Activated CD4-positive, alpha-beta T cell treated with anti-CD3 and anti-CD28 coated beads, Interleukin-2, amount 10 ng/mL, durations not matched to agents 24 days and 14 days (primary cell): ENCODE data around the gene GCHFR. TPM values are rescaled to one million over a fixed set of nuclear protein-coding genes. Genes with fewer than 3 reads are reported as not detected.

Experiments
- DNase-seq: peaks from one replicate; pipeline ENCODE4 v3.0.0; 2022
- H3K27ac Mint-ChIP-seq: one replicate; pipeline ENCODE4 v1.8.0; 2022; ENCODE audit warnings: mild to moderate bottlenecking, mixed read lengths
- H3K27me3 Mint-ChIP-seq: one replicate; pipeline ENCODE4 v1.8.0; 2022; ENCODE audit warnings: mixed read lengths
- H3K36me3 Mint-ChIP-seq: one replicate; pipeline ENCODE4 v1.8.0; 2022; ENCODE audit warnings: low read depth, mild to moderate bottlenecking, mixed read lengths
- H3K4me1 Mint-ChIP-seq: one replicate; pipeline ENCODE4 v1.8.0; 2021; ENCODE audit warnings: mixed read lengths
- H3K4me3 Mint-ChIP-seq: one replicate; pipeline ENCODE4 v1.8.0; 2022; ENCODE audit warnings: mild to moderate bottlenecking, moderate library complexity, mixed read lengths
- H3K9me3 Mint-ChIP-seq: one replicate; pipeline ENCODE4 v1.8.0; 2021; ENCODE audit warnings: mixed read lengths
- intact Hi-C: fragments of 100-400 bp; cut with micrococcal nuclease; formaldehyde crosslinking; loops from one replicate; pipeline ENCODE4 v1.15.1; 2023
- total RNA-seq: library from RNA; stranded (reverse); gene quantifications from 2 replicates; pipeline ENCODE4 v1.2.3, GENCODE V29; 2022

Gene GCHFR
- total RNA-seq: 34.7 and 37.2 TPM in 2 replicates

DNA sequence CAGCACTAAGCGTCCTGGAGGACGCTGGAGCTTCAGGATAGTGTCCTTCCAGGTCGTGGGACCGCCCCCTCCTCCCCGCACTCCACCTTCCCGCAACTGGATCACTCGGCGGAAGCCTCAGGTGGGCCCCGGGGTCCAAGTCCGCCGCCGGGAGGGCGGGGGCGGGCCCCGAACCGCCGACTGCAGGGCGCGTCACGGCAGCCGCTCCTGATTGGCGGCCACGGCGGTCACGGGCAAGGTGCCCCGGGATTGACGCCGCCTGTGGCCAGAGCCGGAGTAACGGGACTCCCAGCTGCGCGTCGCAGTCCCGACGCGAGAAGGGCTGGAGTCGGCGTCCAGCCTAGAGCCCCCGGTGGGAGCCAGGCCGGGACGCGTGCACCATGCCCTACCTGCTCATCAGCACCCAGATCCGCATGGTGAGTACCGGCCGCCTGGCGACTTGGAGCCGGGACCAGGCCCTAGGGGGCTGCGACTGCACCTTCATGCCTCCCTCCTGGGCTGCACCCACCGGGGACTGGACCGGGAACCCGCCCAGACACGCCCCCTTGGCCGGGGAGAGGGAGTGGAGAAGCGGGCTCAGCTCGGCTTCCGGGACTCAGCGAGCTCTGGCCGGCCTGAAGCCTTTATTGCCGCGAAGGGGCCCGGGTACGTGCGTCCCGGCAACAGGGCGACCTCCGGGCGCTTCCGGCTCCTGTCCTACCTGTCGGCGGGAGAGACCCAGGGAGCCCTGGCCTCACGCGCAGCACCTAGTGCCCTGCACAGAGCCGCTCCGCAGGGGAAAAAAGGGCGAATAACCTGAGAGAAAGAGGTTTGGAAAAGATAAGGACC lies at the start of gene GCHFR:
TSS of gene GCHFR (plus strand) at position 268 of the 828 bp plus-strand sequence. CDS start at position 381, 113 bp downstream.
- Mint-ChIP-seq H3K36me3 (peaks cover 6% of the 10 kb centered on the region), H3K27ac (peak within 1 kb of the TSS; percentile 89), H3K27me3 (peaks cover 2% of the 10 kb centered on the region), H3K4me3 (peak within 1 kb of the TSS; percentile 76), H3K9me3 (no peaks in the 10 kb centered on the region), H3K4me1 (peaks cover 27% of the 10 kb centered on the region)
- intact Hi-C loops: loop anchor here (1.0 to 10.0 kb wide), 5 partner anchors 9 to 199 kb away; partner anchors contain the start of genes CCDC32, KNL1, RAD51 and RMDN3
- peak; percentile 94 for DNase-seq

- H3K9me3 Mint-ChIP-seq: no peaks in the 10 kb centered on the region
- DNase-seq: no peak
- no peaks in the 10 kb centered on the region for H3K27me3 Mint-ChIP-seq
- intact Hi-C loops: loop anchor here (10.0 kb wide), 1 partner anchor 69 kb away; no protein-coding TSS in a partner anchor
- no peak overlapping the region for H3K27ac Mint-ChIP-seq
- H3K4me1 Mint-ChIP-seq: peaks cover 4% of the 10 kb centered on the region
- H3K36me3 Mint-ChIP-seq: peaks cover 43% of the 10 kb centered on the region
- no peak overlapping the region for H3K4me3 Mint-ChIP-seq
Observed at GRCh38 chr15:40714144-40714543, 49.7 kb upstream of the GCHFR start.

DNA sequence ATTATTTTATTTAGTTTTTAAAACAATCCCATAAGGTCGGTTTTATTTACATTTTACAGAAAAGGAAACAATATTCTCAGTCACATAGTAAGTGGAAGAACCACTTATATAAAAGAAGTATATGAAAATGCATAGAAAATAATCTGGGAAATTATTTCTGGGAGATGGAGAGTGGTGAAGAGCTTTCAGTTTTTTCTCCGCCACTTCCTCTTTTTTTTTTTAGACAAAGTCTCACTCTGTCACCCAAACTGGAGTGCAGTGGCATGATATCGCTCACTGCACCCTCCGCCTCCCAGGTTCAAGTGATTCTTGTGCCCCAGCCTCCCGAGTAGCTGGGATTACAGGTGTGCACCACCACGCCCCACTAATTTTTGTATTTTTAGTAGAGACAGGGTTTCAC lies 47.7 kb upstream of the GCHFR start:
- no peak overlapping the region for H3K4me3 Mint-ChIP-seq
- DNase-seq: no peak
- no peaks in the 10 kb centered on the region for H3K27me3 Mint-ChIP-seq
- no peak overlapping the region for H3K27ac Mint-ChIP-seq
- H3K9me3 Mint-ChIP-seq: no peaks in the 10 kb centered on the region
- peaks cover 7% of the 10 kb centered on the region for H3K4me1 Mint-ChIP-seq
- intact Hi-C loops: loop anchor here (10.0 kb wide), 1 partner anchor 71 kb away; no protein-coding TSS in a partner anchor
- H3K36me3 Mint-ChIP-seq: peaks cover 41% of the 10 kb centered on the region

GRCh38 chr15:40721701-40722100 lies 42.2 kb upstream of the GCHFR start:
- Mint-ChIP-seq H3K36me3 (peaks cover 37% of the 10 kb centered on the region), H3K9me3 (no peaks in the 10 kb centered on the region), H3K4me1 (peaks cover 22% of the 10 kb centered on the region), H3K4me3 (no peak overlapping the region), H3K27ac (peak overlapping the region; percentile 65), H3K27me3 (no peaks in the 10 kb centered on the region)
- DNase-seq: no peak
- intact Hi-C loops: loop anchor here (2.0 kb wide), 1 partner anchor 27 kb away; the partner anchor contains the start of gene RAD51

- no peaks in the 10 kb centered on the region for H3K9me3 Mint-ChIP-seq
- intact Hi-C loops: loop anchor here (2.0 kb wide), 1 partner anchor 28 kb away; the partner anchor contains the start of gene RAD51
- H3K27me3 Mint-ChIP-seq: no peaks in the 10 kb centered on the region
- peaks cover 37% of the 10 kb centered on the region for H3K36me3 Mint-ChIP-seq
- peaks cover 22% of the 10 kb centered on the region for H3K4me1 Mint-ChIP-seq
- DNase-seq: no peak
- peak overlapping the region; percentile 13 for H3K4me3 Mint-ChIP-seq
- H3K27ac Mint-ChIP-seq: peak overlapping the region; percentile 65
Observed at GRCh38 chr15:40722354-40722753, 41.5 kb upstream of the GCHFR start.

GRCh38 chr15:40722934-40723333 lies 40.9 kb upstream of the GCHFR start:
- Mint-ChIP-seq H3K9me3 (no peaks in the 10 kb centered on the region), H3K27me3 (no peaks in the 10 kb centered on the region), H3K4me3 (no peak overlapping the region), H3K4me1 (peaks cover 22% of the 10 kb centered on the region), H3K36me3 (peaks cover 35% of the 10 kb centered on the region), H3K27ac (no peak overlapping the region)
- no peak for DNase-seq
- intact Hi-C loops: loop anchor here (2.0 kb wide), 1 partner anchor 28 kb away; the partner anchor contains the start of gene RAD51

DNA sequence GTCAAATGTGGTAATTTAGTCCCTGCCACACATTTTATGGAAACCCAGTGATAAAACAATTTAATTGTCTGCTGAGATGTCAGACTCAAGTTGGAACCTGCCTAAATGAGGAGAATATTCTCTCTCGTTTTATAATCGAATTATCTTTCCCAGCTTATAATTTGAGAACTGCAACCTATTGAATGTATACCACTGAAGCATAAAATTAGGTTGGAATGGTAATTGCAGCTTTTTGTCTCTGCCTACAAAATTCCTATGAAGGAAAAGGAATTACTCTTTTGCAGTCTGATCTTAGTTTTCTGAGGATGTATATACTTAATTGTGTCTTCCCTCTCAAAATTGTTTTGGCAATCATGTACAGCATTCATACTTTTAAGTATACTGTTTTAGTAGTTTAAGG lies 39.9 kb upstream of the GCHFR start:
- Mint-ChIP-seq H3K36me3 (peaks cover 38% of the 10 kb centered on the region), H3K9me3 (no peaks in the 10 kb centered on the region), H3K27ac (no peak overlapping the region), H3K4me1 (peaks cover 22% of the 10 kb centered on the region), H3K27me3 (no peaks in the 10 kb centered on the region), H3K4me3 (no peak overlapping the region)
- intact Hi-C loops: loop anchor here (2.0 kb wide), 1 partner anchor 29 kb away; the partner anchor contains the start of gene RAD51
- DNase-seq: no peak

DNA sequence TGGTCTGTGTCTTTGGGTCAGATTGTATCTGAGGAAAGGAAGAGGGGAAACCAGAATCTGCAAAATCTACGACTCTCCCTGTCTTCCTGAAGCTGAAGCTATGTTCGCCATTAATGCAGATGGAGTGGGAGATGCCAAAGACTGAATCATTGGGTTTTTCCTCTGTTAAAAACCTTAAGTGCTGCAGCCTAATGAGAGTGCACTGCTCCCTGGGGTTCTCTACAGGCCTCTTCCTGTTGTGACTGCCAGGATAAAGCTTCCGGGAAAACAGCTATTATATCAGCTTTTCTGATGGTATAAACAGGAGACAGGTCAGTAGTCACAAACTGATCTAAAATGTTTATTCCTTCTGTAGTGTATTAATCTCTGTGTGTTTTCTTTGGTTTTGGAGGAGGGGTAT lies 32.8 kb upstream of the GCHFR start:
- no peak for DNase-seq
- Mint-ChIP-seq H3K4me1 (peaks cover 2% of the 10 kb centered on the region), H3K9me3 (no peaks in the 10 kb centered on the region), H3K4me3 (no peak overlapping the region), H3K27ac (no peak overlapping the region), H3K36me3 (peaks cover 63% of the 10 kb centered on the region), H3K27me3 (no peaks in the 10 kb centered on the region)
- intact Hi-C loops: no loop called here

DNA sequence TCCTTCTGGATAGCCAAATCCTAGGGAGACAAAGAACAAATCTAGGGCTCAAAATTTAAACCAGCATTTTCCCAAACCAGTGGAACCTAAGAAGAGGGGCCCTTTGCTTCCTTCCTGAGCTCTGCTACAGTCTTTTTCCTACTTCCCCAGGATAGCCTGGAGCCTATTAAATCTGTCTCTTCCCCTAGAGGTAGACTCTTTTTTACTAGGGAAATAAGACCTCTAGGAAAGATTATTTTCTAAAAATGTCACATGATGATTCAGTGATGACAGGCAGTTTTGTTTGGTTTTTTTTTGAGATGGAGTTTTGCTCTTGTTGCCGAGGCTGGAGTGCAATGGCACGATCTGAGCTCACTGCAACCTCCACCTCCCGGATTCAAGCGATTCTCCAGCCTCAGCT lies 27.3 kb upstream of the GCHFR start:
- intact Hi-C loops: no loop called here
- Mint-ChIP-seq H3K4me1 (no peaks in the 10 kb centered on the region), H3K27ac (no peak overlapping the region)

DNA sequence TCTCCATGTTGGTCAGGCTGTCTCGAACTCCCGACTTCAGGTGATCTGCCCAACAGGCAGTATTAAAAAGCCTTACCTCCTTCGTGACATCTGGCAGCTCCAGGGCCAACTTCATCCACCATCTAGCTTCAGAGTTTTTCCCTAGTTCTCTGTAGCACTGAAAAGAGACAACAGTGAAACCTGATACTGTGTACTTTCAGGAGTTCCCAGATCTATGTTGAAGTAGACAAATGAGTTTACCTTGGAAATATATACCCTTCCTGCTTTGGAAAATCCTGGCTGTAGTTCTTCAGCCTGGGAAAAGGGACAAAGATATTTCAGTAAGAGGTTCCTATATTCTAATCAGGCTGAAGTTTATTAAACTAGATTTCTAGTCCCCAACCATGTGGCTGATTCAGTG lies 26.8 kb upstream of the GCHFR start:
- no peaks in the 10 kb centered on the region for H3K4me1 Mint-ChIP-seq
- no peak overlapping the region for H3K27ac Mint-ChIP-seq
- H3K27me3 Mint-ChIP-seq: no peaks in the 10 kb centered on the region
- no peaks in the 10 kb centered on the region for H3K9me3 Mint-ChIP-seq
- H3K36me3 Mint-ChIP-seq: peaks cover 59% of the 10 kb centered on the region
- H3K4me3 Mint-ChIP-seq: no peak overlapping the region
- no peak for DNase-seq
- intact Hi-C loops: no loop called here

More for the DNA sequence above, 27.3 kb upstream of the GCHFR start:
- Mint-ChIP-seq H3K9me3 (no peaks in the 10 kb centered on the region), H3K27me3 (no peaks in the 10 kb centered on the region), H3K36me3 (peaks cover 64% of the 10 kb centered on the region), H3K4me3 (no peak overlapping the region)
- DNase-seq: no peak

- Mint-ChIP-seq H3K27me3 (no peaks in the 10 kb centered on the region), H3K4me3 (no peak overlapping the region), H3K36me3 (peaks cover 58% of the 10 kb centered on the region), H3K27ac (no peak overlapping the region), H3K9me3 (no peaks in the 10 kb centered on the region), H3K4me1 (peaks cover 14% of the 10 kb centered on the region)
- intact Hi-C loops: no loop called here
- DNase-seq: no peak
Observed at GRCh38 chr15:40739047-40739446, 24.8 kb upstream of the GCHFR start.

- intact Hi-C loops: no loop called here
- H3K4me1 Mint-ChIP-seq: peaks cover 20% of the 10 kb centered on the region
- H3K27ac Mint-ChIP-seq: no peak overlapping the region
Observed at GRCh38 chr15:40739854-40740253, 24.0 kb upstream of the GCHFR start.

GRCh38 chr15:40743485-40743901 lies 20.4 kb upstream of the GCHFR start:
- Mint-ChIP-seq H3K27ac (peak overlapping the region; percentile 94), H3K9me3 (no peaks in the 10 kb centered on the region), H3K27me3 (no peaks in the 10 kb centered on the region), H3K4me1 (peaks cover 35% of the 10 kb centered on the region), H3K4me3 (peak overlapping the region; percentile 70), H3K36me3 (peaks cover 53% of the 10 kb centered on the region)
- intact Hi-C loops: no loop called here
- no peak for DNase-seq

More at GRCh38 chr15:40739854-40740253, 24.0 kb upstream of the GCHFR start:
- H3K9me3 Mint-ChIP-seq: no peaks in the 10 kb centered on the region
- H3K4me3 Mint-ChIP-seq: no peak overlapping the region
- DNase-seq: no peak
- H3K36me3 Mint-ChIP-seq: peaks cover 57% of the 10 kb centered on the region
- no peaks in the 10 kb centered on the region for H3K27me3 Mint-ChIP-seq
